Neural cell (in vitro differentiated cells): ENCODE measurements around the gene CUX1.

Experiments
- CTCF ChIP-seq: fragments of 450-650 bp; IDR thresholded peaks from 2 replicates; pipeline ENCODE4 v1.5.1; 2014; ENCODE audit warnings: antibody characterized with exemption, mild to moderate bottlenecking, moderate library complexity; ENCODE audit not compliant: poor library complexity, severe bottlenecking
- EP300 ChIP-seq: fragments of 450-650 bp; conservative IDR thresholded peaks from 2 replicates; pipeline ENCODE4 v1.6.1; 2014; ENCODE audit warnings: antibody characterized with exemption, mild to moderate bottlenecking, moderate library complexity; ENCODE audit not compliant: poor library complexity, severe bottlenecking
- EZH2 ChIP-seq: fragments of 200-600, 300-800 bp; shearing (Covaris generic), sonication (generic); IDR thresholded peaks from 2 replicates; pipeline ENCODE4 v1.6.1; 2014; ENCODE audit warnings: antibody characterized with exemption, low read length, borderline replicate concordance, mild to moderate bottlenecking; ENCODE audit not compliant: insufficient read depth, poor library complexity, severe bottlenecking
- MXI1 ChIP-seq: fragments of 450-650 bp; conservative IDR thresholded peaks from 2 replicates; pipeline ENCODE4 v1.6.1; 2014; ENCODE audit warnings: antibody characterized with exemption, mild to moderate bottlenecking; ENCODE audit not compliant: poor library complexity, severe bottlenecking
- POLR2AphosphoS5 ChIP-seq: IDR thresholded peaks from 2 replicates; pipeline ENCODE4 v1.6.1; 2012
- RAD21 ChIP-seq: fragments of 450-650 bp; conservative IDR thresholded peaks from 2 replicates; pipeline ENCODE4 v1.6.1; 2014; ENCODE audit warnings: antibody characterized with exemption, mild to moderate bottlenecking, moderate library complexity
- REST ChIP-seq: IDR thresholded peaks from 2 replicates; pipeline ENCODE4 v1.6.1; 2012; ENCODE audit warnings: borderline replicate concordance
- SMC3 ChIP-seq: fragments of 450-650 bp; conservative IDR thresholded peaks from 2 replicates; pipeline ENCODE4 v1.6.1; 2014; ENCODE audit warnings: antibody characterized with exemption, mild to moderate bottlenecking, moderate library complexity; ENCODE audit not compliant: poor library complexity
- TAF1 ChIP-seq: IDR thresholded peaks from 2 replicates; pipeline ENCODE4 v1.6.1; 2012; ENCODE audit warnings: low read depth

- TF ChIP-seq CTCF (no peak), RAD21 (no peak), POLR2AphosphoS5 (no peak), EZH2 (no peak), TAF1 (no peak), REST (no peak), EP300 (no peak), MXI1 (no peak), SMC3 (no peak)
Measured at GRCh38 chr7:101957744-101958525, 140.5 kb downstream of the CUX1 start.
